GM19324 (cell line): ENCODE results near the gene RFPL4A.
"Not testable (repeated sequence)": the region's sequence is repeated elsewhere in the genome, so short reads cannot be mapped to it uniquely, and the experiment has no call there.

Experiments
- ATAC-seq: cut with Tn5 transposase; IDR thresholded peaks from one replicate; pipeline ENCODE4 v1.9.1; 2021; ENCODE audit warnings: mild to moderate bottlenecking, moderate library complexity; ENCODE audit not compliant: unreplicated experiment, low FRiP score

Gene RFPL4A

DNA sequence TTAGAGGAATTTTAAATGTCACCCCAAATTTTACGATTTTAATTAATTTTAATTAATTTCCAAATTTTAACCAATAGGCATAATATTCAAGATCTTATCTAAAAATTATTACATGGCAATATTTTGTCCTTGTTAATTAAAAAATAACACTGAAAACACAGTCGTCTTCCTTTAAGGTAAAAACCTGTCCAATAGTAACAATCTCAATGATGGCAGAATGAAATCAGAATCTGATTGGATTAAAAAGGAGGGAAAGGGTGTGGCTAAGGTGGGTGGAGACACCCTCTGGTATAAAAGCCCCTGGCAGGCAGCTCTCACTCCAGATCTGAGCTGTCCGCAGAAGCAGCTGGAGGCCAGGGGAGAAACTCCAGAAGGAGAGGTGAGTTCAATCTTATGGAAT lies at the start of gene RFPL4A:
Gene RFPL4A (plus strand): TSS at position 301 of the 400 bp plus-strand sequence. CDS start 2,704 bp downstream, outside the sequence.
- ATAC-seq = not testable (repeated sequence)

DNA sequence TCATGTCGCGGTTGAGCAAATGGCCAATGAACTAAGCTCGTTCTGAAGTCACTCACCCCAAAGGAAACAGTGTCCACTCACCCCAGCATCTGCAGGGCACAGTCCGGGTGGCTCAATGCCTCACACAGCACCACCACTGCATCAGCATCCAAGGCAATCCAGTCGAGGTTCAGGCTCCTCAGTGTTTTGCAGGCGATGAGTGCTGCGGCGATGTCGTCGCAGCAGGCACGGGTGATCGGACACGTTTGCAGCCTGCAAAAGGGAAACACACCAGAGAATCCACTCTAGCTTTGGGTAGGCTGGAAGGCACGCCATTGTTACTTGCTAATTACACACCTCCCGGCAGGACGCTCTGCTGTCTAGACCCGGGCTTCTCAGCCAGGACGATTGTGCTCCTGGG lies 47.2 kb upstream of the RFPL4A start:
- no peak for ATAC-seq

DNA sequence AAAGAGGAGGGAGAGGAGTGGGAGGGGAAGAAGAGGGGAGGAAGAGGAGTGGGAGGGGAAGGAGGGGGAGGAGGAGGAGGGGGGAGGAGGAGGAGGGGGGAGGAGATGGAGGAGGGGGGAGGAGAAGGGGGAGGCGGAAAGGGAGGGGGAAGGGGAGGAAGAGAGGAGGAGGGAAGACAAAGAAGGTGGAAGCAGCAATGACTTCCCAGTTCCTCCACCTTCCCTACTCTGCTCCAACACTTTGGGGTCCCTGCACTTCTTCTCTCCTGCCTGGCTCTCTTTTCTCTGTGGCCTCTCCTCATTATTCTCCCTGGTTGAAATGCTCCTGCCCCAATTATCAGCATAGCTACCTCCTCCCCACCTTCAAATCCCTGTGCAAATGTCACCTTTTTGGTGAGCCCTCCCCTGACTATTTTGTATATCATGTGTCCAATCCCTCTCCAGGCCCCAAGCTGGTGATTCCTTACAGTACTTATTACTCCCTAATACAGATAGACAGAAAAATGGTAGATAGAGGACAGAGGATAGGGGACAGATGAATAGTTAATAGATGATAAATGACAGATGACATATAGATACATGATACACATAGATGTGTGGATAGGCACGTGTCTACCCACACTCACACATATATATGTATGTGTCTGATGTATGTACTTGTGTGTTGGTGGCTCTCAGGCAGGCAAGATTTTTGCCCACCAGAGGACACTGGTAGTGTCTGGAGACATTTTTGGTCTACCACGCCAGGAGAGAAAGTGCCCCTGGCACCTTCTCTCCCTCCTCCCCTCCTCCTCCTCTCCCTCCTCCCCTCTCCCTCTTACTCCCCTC lies 45.9 kb upstream of the RFPL4A start:
- no peak for ATAC-seq

DNA sequence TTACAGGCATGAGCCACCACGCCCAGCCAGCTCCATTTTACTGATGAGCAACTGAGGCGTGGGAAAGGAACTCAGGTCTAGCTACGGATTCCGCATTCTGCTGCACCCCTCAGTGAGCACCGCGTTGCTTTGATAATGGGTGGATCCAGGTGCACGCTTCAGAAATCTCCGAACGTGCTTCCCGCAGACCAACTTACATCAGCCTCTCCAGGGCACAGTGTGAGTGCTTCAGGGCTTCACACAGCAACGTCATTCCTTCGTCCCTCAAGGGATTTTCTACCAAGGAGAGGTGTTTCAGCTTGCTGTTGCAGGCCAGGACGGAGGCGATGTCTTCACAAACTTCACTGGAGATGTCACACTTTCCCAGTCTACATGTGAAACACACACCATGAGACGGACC lies 42.4 kb upstream of the RFPL4A start:
- no peak for ATAC-seq

DNA sequence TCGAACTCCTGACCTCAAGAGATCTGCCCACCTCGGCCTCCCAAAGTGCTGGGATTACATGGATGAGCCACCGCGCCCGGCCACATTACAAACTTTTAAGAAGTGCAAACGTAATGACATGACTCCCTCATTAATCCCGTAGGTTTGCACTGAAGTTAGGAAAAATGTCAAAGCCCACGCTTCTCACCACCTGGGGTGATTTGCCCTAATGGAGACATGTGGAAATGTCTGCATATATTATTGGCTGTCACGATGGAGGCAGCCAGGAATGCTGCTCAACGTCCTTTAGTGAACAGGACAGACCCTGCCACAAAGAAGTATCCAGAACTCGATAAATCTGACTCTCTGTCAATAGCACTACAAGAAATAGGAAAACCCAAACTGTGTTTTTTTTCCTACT lies 41.6 kb upstream of the RFPL4A start:
- ATAC-seq = no peak

DNA sequence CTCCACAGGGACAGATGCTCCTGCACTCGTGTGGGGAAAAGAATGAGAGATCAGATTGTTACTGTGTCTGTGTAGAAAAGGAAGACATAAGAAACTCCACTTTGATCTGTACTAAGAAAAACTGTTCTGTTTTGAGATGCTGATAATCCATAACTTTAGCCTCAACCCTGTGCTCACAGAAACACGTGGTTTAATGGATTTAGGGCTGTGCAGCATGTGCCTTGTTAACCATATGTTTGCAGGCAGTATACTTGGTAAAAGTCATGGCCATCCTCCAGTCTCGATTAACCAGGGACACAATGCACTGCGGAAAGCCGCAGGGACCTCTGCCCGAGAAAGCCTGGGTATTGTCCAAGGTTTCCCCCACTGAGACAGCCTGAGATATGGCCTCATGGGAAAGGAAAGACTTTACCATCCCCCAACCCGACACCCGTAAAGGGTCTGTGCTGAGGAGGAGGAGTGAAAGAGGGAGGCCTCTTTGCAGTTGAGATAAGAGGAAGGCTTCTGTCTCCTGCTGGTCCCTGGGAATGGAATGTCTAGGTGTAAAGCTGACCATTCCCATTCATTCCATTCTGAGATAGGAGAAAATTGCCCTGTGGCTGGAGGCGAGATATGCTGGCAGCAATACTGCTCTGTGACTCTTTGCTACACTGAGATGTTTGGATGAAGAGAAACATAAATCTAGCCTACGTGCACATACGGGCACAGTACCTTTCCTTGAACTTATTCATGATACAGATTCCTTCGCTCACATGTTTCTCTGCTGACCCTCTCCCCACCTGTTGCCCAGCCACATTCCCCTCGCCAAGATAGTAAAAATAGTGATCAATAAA lies 40.8 kb upstream of the RFPL4A start:
- ATAC-seq = not testable (repeated sequence)

DNA sequence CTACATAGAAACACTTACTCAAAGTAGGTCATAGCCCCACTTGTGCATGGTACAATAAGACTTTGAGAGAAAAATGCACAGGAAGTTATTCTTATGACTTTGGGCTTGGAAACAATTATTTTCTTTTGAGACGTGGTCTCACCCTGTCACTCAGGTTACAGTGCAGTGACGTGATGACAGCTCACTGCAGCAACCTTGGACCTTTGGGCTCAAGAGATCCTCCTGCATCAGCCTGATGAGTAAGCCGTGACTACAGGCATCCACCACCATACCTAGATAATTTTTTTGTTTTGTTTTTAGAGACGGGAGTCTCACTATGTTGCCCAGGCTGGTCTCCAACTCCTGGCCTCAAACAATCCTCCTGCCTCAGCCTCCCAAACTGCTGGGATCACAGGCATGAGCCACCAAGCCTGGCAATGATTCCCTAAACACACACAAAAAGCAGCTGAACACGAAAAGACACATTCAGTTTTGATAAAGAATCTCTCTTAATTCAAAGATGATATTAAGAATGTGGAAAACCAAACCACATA lies 38.6 kb upstream of the RFPL4A start:
- ATAC-seq = no peak

DNA sequence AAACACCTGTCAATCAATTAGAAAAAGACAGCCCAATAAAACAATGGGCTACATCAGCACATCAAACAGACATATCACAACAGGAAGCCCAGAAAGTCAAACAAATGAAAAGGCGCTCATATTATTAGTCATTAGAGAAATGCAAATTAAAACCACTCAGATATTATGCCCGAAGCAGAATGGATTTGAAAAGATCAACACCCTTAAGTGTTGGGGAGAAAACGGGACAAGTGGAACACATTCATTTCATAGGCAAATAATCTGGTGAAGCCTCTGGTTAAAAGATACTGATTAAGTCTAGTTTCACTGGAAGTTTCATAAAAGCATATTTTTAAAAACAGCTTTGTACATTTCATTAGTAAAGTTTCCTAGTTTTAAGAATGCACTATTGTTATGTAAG lies 38.1 kb upstream of the RFPL4A start:
- no peak for ATAC-seq

DNA sequence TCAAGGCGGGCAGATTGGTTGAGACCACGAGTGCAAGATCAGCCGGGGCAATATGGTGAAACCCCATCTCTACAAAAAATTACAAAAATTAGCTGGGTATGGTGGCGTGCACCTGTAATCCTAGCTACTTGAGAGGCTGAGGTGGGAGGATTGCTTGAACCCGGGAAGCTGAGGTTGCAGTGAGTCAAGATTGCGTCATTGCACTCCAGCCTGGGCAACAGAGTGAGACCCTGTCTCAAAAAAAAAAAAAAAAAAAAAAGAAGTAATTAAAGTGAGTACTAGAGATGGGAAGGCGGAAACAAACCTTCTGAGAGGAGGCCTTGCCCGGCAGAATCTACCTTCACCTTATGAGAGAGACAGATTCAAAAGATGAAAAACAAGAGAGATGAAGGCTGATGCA lies 35.4 kb upstream of the RFPL4A start:
- no peak for ATAC-seq

DNA sequence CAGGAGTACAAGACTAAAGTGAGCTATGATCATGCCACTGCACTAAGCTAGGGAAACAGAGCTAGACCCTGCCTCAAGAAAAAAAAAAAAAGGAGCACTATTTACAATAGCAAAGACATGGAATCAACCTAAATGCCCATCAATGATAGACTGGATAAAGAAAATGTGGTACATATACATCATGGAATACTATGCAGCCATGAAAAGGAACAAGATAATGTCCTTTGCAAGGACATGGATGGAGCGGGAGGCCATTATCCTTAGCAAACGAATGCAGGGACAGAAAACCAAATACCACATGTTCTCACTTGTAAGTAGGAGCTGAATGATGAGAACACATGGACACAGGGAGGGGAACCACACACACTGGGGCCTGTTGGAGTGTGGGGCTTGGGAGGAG lies 28.5 kb upstream of the RFPL4A start:
- not testable (repeated sequence) for ATAC-seq

DNA sequence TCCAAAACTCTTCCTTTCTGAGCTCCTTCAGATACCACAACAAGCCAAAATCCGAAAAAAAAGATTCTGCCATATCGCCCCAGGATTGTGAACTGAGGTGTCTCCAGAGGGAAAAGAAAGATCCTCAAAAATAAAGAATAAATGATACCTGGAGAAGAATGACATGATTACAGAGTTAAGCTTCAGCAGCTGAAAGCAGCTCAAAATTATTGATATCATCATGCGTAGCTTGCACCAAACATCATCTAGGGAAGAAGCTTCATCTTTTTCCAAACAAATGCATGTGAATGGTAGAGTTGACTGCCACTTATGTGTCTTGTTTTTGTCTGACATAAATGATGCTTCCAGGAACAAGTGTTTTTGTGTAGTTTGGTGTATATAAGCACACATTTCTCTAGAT lies 20.6 kb upstream of the RFPL4A start, which contains the start of gene NLRP9:
Gene NLRP9 (minus strand): TSS at position 101 of the 400 bp plus-strand sequence. CDS start 28 bp downstream, at position 73.
- no peak for ATAC-seq

DNA sequence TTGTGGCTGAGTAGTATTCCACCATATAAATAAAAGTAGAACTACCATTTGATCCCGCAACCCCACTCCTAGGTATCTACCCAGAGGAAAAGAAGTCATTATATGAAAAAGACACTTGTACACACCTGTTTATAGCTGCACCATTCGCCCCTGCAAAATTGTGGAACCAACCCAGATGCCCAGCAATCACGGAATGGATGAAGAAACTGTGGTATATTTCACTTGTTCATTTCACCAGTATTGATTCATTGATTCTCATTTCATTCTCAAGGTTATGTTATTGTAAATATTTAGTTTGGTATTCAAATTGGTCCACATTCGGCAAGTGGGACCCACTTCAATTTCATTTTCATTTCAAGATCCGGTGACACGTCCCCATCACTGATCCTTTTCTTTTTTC lies 8.2 kb upstream of the RFPL4A start:
- no peak for ATAC-seq

DNA sequence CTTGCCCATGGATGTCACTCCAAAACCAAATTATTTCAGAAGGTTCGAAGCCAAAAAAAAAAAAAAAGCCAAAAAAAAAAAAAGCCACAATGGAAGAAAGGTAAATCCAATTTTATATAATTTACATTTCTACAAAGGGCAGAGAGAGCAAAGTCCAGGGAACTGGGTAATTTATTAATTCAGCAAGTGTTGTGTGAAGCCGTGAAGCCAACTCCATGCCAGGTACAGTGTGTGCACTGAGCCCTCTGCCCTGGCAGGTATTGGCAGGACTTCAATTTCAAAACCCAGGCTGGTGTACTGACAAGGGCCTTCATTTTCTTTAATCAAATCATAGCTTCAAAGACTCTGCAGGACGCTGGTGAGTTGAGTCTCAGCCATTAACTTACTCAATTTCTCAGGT lies 5.5 kb upstream of the RFPL4A start:
- no peak for ATAC-seq

DNA sequence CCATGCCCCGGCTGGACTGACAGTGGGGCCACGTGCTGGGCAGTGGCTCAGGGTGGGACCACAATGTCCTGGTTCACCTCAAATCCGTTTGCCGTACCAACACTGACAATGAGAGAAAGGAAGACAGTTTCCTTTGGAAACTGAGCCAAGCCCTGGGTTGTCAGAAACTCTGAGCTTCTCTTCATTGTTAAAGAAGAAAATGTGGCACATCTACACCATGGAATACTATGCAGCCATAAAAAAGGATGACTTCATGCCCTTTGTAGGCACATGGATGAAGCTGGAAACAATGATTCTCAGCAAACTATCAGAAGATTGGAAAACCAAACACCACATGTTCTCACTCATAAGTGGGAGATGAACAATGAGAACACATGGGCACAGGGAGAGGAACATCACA lies 2.1 kb upstream of the RFPL4A start:
- not testable (repeated sequence) for ATAC-seq

DNA sequence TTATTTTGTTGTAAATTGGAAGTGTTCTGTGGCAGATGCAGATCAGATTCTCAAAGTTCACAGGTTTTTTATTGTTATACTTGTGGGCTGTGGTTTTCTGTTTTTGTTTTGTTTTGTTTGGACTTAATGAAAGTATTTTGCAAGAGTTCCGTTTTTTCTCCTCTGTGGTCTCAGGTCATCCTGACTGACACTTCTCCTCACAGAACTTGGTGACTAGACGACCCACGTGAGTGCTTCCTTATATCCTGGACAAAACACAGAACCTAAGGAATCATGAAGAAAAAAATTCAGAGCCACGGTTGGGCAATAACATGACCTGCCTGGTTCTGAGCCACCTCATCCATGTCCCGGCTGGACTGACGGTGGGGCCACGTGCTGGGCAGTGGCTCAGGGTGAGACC lies 7.6 kb downstream of the RFPL4A start:
- no peak for ATAC-seq

DNA sequence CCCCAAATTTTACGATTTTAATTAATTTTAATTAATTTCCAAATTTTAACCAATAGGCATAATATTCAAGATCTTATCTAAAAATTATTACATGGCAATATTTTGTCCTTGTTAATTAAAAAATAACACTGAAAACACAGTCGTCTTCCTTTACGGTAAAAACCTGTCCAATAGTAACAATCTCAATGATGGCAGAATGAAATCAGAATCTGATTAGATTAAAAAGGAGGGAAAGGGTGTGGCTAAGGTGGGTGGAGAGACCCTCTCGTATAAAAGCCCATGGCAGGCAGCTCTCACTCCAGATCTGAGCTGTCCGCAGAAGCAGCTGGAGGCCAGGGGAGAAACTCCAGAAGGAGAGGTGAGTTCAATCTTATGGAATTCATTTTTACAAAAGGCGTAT lies 9.9 kb downstream of the RFPL4A start, which contains the start of gene RFPL4AL1:
Gene RFPL4AL1 (plus strand): TSS at position 301 of the 400 bp plus-strand sequence. CDS start 2,687 bp downstream, outside the sequence.
- not testable (repeated sequence) for ATAC-seq

DNA sequence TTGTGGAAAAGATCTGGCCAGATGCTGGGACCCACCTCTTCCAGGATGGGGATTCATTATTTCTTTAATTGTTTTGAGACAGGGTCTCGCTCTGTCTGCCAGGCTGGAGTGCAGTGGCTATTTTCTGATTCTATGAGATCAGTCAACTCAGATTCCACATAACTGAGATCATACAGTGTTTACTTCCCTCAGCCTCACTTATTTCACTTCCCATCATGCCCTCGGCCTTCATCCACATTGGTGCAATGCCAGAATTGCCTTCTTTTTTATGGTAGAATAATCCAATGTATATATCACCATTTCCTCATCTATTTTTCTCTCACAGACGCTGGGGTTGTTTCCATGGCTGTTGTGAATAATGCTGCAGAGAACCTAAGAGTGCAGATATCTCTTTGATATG lies 10.7 kb downstream of the RFPL4A start:
- ATAC-seq = not testable (repeated sequence)

DNA sequence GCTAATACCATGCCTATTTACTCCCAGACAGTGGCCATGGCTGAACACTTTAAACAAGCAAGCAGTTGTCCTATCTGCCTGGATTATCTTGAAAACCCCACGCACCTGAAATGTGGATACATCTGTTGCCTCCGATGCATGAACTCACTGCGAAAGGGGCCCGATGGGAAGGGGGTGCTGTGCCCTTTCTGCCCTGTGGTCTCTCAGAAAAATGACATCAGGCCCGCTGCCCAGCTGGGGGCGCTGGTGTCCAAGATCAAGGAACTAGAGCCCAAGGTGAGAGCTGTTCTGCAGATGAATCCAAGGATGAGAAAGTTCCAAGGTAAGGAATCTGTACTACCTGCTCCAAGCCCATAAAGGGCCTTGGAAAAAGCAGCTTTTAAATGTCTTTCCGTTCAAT lies 18.6 kb downstream of the RFPL4A start:
- no peak for ATAC-seq

DNA sequence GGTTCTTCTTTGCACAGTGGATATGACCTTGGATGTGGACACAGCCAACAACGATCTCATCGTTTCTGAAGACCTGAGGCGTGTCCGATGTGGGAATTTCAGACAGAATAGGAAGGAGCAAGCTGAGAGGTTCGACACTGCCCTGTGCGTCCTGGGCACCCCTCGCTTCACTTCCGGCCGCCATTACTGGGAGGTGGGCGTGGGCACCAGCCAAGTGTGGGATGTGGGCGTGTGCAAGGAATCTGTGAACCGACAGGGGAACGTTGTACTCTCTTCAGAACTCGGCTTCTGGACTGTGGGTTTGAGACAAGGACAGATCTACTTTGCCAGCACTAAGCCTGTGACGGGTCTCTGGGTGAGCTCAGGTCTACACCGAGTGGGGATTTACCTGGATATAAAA lies 19.4 kb downstream of the RFPL4A start:
- no peak for ATAC-seq

DNA sequence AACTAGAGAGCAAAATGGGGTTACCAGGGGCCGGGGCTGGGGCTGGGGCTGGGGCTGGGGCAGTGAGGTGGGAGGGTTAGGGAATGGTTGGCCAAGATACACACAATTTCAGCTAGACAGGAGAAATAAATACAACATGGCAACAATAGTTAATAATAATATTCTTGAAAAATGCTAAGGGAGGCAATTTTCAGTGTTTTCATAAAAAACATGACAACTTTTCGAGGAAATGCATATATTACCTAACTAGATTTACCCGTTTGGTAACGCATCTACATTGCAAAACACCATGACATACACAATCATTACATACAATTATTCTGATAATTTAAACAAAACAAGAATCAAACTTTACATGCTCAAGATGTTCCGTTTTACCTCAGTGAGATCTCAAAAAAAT lies 22.2 kb downstream of the RFPL4A start:
- no peak for ATAC-seq

DNA sequence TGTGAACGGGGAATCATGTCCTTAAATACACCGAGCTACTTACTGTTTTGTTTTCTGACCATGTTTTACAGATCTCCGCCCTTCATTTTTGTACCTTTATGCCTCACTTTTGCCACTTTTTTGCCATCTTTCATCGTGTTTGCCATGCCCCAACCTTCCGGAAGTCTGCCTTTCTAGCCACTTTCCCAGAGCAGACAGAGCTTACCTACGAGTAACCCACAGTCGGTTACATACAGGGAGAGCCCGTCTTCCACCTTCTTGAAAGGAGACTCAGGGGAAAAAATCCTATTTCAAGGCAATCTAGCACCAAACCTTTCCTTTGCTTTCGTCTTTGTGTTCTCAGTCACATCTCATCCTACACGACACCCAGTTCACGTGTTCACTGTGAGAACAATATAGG lies 36.1 kb downstream of the RFPL4A start:
- ATAC-seq = no peak
